COR-L47 (cell line): ENCODE measurements around the gene MARCO.
"Not testable (repeated sequence)": the region's sequence is repeated elsewhere in the genome, so short reads cannot be mapped to it uniquely, and the experiment has no call there.

ENCODE experiments used
- DNase-seq: peaks from one replicate; lab custom pipeline; 2025; lab: John Stamatoyannopoulos, UW

The MARCO gene

DNA sequence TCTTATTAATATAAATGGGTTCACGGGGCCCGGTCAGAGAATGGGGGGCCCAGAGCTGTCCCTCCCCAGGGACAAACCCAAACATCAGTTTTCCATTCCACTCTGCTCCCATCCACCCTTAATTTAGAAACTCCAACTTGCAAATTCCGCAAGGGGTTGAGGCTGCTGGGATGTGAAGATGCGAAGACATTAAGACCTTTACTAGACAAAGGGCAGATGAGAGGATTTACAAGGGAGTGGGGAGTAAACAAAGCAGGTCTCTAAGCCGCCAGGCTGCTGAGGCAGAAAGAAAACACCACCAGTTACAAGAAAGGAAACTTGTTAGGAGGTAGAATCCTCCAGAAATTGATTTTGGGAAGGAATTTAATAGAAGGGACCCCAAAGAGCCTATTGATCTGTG is 33.1 kb downstream of the MARCO start:
- DNase-seq, result no peak

DNA sequence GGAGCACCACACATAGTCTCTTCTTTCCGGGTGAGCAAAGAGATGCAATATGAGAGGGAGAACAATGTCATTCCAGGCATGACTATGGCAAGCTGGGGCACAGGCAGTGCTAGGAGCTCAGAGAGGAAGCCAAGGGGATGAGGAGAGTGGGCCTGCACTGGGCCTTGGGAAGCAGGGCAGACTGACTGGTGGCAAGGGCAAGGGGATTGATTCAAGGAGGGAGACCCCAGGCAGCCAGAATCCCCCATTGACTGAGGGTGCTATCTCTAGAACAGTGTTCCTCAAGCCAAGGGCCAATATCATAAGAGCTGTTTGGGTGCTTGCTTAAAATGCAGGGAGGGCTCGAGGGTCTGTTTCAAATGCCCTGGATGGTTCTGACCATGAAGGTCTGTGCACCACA is 36.1 kb downstream of the MARCO start:
- no peak for DNase-seq

DNA sequence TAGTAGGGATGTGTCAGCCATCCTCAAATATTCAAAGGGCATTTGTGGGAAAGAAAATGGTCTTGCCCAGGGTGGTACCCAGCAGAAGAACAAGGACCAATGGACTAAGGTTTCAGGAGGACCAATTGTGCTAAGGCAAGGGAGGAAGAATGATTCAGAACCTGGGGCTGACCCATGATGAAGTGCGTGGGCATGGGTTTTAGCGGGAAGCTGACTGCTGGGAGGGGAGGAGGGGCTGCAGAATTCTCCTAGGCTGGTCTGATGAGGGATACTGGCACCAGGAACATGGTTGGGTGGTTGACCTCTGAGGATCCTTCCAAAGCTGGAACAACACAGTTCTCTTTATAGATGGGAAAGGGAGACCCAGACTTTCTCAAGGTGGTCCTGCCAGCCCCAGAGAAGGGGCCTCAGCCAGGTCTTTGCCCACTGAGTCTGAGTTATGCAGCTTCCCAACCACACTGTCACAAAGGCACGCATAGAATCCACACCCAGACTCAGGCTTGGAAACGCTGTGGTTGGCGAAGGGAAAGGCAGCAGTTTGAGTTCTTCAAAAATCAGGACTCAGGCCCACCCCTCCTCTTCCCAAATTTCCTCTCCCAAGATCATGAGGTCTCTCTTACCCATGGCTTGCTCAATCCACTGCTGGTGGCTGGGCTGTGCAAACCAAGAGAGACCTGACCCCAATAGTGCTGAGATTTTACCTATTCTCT is 37.3 kb downstream of the MARCO start:
- DNase-seq, result no peak

DNA sequence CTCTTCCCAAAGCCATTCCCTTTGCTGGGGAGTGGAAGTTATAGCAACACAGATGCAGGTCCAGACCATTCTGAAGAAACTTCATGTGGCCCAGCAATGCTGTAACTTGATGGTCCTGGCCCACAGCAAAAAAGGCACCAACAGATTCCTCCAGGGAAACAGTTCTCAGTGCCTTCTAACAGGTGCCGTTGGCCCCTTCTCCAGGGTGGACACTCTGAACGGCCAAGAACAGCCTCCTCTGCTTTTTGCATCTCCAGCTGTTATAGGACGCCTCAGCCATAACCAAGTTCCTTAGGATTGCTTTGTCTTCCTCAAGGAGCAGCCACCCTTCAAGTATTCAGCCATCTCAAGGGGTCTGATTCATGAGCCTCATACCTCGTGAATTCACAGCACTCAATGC is 38.0 kb downstream of the MARCO start:
- DNase-seq, result no peak

DNA sequence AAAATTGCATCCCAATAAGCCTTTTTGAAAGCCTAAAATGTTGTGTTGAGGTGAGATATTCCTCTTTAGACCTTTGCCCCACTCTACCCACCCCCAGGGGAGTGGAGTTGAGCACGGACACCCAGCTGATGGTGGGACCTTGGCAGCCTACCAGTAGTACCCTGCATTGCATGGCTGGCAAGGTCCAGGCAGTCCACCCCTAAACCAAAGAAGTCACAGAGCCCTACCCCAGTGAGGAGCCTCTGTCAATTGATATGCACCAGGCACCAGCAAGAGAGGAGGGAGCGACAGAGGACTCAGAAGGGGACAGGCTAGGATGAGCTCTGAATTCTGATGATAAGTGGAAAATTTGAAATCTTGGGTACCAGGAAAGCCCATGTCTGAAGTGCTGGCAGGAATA is 38.6 kb downstream of the MARCO start:
- DNase-seq, result no peak

DNA sequence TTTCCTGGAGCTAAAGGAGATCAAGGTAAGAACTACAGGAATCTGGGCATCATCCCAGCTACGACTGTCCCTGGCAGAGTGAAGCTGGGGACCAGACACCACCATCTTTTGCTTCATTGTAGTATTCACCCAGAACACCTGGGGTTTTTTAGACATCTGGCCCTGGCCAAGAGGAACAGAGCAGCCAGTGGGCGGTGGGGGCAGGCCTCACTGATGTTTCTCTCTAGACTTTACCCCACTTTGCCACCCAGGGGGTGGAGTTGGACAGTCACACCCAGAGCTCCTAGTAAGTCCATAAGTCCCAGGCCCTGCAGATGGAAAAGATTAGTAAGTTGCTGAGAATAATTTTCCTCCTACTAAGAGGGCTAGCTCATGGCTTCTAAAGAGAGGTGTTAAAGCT is 39.6 kb downstream of the MARCO start:
- no peak for DNase-seq

DNA sequence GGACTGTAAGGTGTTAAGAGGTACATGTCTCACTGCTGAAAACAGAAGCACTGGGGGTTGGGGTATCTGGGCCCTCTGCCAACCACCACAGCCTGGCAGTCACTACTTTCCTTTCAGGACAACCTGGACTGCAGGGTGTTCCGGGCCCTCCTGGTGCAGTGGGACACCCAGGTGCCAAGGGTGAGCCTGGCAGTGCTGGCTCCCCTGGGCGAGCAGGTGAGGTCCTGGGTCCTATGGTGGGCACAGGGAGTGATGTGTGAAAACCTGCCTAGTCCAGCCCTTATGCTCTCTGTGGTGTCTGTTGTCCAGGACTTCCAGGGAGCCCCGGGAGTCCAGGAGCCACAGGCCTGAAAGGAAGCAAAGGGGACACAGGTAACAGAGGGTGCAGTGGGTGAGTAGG is 40.0 kb downstream of the MARCO start:
- no peak for DNase-seq

DNA sequence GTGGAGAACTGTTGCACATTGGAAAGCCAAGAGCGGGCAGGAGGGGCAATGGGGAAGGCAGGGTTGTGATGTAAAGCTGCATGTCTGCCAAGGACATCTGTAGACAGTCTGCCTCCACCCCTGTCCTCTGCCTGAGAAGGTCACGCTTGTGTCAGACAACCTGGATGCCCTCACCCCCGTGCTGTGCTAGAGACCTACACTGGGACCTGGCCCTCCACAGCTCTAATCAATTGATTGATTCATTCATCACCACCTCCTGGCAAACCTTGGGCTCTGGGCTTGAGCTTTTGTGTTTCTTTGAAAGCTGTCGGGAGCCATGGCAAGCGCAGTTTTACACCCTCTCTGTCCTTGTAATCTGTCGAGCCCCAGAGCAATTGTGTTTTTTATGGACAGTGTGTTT is 41.1 kb downstream of the MARCO start:
- no peak for DNase-seq

DNA sequence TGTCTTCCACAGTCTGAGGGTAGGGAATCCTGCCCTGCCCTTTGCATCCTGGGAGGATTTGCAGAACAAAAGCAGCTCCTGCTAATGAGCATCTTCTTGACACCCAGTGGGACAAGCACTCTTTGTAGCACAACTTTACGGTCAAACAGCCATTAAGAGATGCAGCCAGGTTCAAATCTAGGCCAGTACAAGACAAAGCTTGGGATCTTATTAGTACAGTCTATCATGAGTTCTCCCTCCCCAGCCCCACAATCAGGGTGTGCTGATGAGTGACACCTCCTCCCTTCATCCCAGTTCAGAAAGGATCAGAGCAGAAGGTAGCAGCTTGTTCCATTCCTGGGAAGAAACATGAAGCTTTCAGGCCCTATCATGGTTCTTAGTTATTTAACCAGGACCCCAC is 41.9 kb downstream of the MARCO start:
- DNase-seq, result no peak

DNA sequence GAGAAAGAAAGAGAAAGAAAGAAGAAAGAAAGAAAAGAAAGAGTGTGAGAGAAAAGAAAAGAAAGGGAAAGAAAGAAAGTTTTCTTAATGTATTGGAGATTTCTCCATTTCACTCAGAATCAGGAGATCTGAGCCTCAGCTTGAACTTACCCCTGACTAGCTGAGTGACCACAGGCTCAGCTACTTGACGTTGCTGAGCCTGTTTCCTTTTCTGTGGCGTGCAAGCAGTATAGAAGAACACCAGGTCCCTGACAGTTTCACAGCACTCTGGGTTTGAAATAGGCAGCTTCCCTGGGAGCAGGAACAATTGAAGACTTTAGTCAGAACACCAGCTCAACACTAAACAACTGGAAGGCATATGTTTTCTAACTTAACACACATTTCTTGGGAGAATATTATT is 44.7 kb downstream of the MARCO start:
- DNase-seq, result no peak

DNA sequence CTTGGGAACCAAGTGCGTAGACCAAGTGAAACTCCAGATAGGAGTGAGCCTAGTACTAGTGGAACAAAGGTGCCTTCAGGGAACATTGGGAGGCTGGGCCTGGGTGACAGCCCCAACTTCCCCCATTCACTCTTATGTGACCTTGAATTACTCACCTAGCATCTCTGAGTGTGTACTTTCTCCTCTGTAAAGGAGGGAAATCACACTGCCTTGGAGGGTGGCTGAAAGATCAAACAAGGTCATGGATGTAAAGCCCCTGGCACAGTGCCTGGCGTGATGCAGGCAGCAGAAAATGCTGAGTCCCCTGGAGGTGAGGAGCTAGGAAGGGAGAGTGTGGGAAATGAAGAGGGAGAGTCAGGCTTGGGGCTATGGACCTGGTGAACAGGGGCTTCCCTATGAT is 45.9 kb downstream of the MARCO start:
- no peak for DNase-seq

DNA sequence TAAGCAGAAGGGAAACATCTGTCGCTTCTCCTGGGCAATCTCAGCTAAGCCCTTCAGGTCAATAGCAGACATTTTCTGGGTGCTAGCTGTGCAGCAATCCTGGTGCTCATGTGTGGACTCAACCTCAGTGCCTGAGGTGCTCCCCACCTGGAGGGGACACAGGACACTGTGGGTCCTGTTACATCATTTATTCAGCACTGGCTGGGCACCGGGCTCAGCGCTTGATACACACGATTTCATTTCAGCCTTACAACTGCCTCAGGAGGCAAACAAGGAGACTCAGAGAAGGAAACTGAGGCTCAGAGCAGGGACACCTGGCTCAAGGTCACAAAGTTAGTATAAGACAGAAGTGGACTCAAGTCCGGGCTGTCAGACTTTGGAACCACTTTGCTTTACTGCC is 46.7 kb downstream of the MARCO start:
- no peak for DNase-seq

DNA sequence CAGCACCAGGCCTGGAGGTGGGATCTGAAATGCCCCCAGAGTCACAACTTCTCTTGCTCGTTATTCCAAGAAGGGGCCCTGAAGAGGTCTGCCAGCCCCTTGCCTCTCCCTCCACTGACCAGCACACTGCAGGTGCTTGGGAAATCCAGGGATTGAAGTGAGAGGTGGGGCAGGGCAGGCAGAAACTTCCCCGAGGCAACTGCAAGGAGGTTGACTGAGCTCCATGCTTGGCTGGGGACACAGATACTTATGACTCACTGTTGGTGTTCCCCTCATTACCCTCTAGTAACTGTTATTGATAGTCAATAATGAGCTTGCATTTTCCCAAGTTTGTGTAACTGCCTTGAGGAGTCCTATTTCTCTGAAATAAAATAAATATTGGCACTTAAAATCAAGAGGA is 47.5 kb downstream of the MARCO start:
- no peak for DNase-seq

DNA sequence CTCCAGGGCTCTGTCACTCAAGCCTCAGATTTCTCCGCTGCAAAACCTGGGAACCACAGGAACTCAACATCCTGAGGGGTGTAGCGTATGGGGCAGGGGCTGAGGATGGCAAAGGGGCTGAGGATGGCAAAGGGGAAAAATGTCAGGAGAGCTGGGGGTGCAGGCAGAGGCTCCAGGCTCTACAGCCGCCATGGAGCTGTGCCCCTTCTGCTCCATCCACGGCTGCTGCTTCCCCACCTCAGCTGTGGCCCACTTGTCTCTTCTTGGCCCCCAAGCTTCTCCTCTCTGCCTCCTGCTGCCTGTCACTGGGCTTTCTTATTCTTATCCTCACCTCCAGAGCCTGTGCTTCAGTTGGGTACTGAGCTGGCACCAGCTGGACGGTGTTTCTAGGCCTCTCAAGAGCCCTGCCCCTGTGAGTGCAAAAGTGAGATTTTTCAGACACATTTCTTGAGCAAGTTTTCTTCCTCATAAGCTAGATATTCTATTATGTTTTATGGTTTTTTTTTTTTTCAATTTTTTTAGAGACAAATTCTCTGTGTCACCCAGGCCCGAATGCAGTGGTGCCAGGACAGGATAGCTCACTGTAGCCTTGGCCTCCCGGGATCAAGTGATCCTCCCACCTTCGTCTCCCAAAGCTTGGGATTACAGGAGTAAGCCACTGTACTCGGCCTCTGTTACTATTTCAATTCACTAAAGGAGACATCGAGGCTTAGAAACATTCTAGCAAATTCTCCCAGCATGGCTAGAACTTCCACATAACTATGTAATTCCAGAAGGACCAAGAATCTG is 49.0 kb downstream of the MARCO start:
- no peak for DNase-seq

DNA sequence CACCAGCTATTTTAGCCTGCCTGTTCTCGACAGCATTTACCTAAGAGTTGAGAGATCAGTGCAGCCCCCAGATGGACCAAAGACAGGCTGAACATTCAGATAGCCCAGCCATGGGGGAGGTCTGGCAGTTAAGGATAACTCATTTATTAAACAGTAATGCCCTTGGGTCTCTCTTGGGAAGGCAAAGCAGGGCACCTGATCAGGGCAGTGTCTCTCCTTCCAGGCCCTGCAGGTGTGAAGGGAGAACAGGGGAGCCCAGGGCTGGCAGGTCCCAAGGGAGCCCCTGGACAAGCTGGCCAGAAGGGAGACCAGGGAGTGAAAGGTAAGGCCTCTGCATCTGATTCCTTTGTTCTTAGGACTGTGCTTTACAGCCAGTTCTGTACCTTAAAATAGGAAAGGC is 49.6 kb downstream of the MARCO start:
- DNase-seq, result no peak

DNA sequence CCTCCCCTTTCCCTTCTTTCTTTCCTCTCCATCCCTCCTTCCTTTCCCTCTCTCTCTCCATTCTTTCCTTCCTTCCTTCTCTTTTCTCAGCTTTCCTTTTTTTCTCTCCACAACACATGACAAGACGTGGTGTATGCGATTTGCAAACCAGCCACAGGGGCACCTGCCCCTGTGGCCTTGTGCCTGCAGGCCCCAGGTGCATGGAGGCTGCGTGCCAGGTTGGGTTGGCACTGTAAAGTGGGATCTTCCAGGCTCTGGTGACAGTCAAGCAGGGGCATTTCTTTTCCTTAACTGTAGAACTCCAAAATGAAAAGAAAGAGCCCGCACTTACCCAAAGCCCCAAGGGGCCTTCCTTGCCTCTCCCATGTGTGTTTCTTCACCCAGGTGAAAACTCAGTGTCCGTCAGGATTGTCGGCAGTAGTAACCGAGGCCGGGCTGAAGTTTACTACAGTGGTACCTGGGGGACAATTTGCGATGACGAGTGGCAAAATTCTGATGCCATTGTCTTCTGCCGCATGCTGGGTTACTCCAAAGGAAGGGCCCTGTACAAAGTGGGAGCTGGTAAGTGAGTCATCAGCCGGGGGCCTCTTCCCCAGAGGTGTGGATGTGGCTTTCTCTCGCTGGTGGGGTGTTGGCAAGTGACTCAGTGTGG is 50.9 kb downstream of the MARCO start:
- DNase-seq, result no peak

DNA sequence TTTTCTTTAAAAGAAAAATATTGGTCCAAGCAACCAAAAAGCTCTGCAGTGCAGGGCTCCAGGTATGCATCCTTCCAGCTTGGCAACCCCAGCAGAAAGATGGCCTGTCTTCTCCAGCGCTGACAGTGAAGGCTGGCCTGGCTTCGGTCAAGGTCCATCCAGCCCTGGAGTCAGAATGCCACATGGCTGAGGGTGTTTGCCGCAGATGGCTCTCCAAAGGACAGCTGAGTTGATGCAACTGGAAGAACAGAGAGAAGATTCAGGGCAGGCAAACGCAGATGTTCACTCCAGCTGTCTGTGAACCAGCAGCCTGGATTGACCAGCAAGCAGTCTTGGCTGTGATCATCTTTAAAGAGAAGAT is 51.4 kb downstream of the MARCO start:
- DNase-seq, result no peak

DNA sequence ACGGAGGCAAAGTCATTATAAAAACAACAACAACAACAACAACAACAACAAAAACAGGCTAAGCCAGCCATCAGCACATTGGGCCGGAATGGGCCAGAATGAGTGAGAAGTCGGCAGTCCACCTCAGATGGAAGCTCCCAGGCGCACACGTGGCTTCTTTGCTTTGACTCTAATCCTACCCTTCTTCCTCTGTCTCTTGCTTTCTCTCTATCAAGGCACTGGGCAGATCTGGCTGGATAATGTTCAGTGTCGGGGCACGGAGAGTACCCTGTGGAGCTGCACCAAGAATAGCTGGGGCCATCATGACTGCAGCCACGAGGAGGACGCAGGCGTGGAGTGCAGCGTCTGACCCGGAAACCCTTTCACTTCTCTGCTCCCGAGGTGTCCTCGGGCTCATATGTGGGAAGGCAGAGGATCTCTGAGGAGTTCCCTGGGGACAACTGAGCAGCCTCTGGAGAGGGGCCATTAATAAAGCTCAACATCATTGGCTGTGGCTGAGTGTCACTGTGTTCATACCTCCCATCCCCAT is 52.2 kb downstream of the MARCO start:
- no peak for DNase-seq

DNA sequence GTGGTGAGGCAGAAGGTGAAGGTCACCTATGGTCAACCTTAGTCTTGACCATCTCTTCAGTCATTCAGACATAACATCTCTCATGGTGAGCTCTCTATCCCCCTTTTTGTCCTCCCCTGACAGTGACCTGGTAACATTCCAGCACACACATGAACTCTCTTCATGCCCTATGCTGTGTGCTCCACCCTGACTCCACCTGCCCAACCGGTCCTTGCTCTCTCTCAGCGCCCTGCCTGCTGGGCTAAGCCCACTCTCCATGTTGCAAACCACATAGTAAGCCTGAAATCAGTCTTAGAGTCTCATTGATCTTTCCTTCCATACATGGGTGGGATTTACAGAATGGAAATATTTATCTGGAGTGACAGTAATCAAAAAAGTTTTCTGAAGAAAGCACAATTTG is 52.8 kb downstream of the MARCO start:
- no peak for DNase-seq

DNA sequence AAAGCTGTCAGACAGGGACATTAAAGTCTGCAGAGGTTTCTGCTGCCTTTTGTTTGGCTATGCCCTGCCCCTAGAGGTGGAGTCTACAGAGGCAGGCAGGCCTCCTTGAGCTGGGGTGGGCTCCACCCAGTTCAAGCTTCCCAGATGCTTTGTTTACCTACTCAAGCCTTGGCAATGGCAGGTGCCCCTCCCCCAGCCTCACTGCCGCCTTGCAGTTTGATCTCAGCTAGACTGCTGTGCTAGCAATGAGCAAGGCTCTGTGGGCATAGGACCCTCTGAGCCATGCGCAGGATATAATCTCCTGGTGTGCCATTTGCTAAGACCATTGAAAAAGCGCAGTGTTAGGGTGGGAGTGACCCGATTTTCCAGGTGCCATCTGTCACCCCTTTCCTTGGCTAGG is 61.9 kb downstream of the MARCO start:
- not testable (repeated sequence) for DNase-seq

DNA sequence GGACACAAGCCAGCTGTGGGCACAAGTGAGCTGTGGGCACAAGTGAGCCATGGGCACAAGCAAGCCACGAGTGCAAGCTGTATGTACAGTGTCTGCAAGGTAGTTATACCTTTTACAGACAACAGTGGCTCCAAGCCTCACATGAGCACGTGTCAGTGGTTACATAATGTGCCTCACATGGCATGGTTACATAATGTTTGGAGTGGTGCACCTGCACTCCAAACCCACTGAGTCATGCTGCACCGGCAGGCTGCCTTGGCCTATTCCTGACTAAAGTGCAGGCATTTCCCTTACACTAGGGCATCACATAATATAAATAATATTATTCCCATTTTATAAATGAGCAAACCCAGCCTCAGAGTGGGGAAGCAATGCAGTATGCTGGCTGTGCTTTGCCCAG is 62.6 kb downstream of the MARCO start:
- DNase-seq, result no peak

DNA sequence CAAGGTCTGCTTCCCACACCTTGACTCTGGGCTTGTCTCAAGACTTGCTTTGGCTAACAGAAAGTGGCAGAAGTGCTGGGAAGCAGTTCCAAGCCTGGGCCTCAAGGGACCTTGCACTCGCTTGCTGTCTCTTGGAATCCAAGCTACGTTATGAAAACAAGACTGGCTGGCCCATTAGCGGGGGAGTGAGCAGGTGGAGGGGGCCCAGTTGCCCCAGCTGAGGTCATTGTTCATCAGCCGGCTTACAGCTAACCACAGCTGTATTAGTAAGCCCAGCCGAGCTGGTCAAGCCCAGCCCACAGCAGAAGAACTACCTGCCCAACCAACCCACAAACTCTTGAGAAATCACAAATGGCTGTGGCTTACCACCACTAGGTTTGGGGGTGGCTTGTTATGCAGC is 63.1 kb downstream of the MARCO start:
- DNase-seq, result no peak

DNA sequence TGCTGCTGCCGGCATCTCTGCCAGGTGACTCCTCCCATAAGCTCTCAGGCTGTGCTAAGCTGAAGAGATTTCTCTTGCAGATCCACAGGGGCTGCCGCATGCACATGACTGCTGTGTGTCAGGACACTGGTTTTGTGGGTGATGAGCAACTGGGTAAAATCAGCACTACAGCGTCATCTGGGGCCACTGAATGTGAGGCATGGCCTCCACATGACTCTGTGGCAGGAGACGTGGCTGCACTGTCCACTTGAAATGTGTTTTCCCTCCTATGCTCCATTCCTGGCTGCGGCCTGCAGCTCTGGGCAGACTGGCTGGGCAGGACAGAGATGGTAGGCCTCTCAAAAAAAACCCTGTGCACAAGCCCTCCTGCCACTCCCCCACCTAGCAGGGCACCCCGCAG is 63.6 kb downstream of the MARCO start:
- DNase-seq, result no peak
